GM12875 (cell line): Measurements from ENCODE around the gene CCDC174.

Source experiments
- H3K4me3 ChIP-seq: one replicate; pipeline ENCODE4 v1.5.1; 2011; ENCODE audit warnings: low read depth, low read length, control low read depth
- CTCF ChIP-seq: IDR thresholded peaks from 2 replicates; pipeline ENCODE4 v1.5.1; 2011; ENCODE audit warnings: low read depth, mild to moderate bottlenecking, control low read depth, inconsistent platforms, low read length, moderate library complexity, borderline replicate concordance; ENCODE audit not compliant: insufficient read depth

Gene CCDC174

GRCh38 chr3:14617508-14618023, 34.0 kb upstream of the CCDC174 start:
- no peak for TF ChIP-seq CTCF

GRCh38 chr3:14619605-14620004, 32.0 kb upstream of the CCDC174 start:
- no peak for TF ChIP-seq CTCF

More at GRCh38 chr3:14617508-14618023, 34.0 kb upstream of the CCDC174 start:
- no peak overlapping the region for H3K4me3 ChIP-seq

GRCh38 chr3:14620512-14620911, 31.1 kb upstream of the CCDC174 start:
- no peak overlapping the region for H3K4me3 ChIP-seq
- no peak for TF ChIP-seq CTCF

More at GRCh38 chr3:14619605-14620004, 32.0 kb upstream of the CCDC174 start:
- no peak overlapping the region for H3K4me3 ChIP-seq

GRCh38 chr3:14621093-14621492, 30.5 kb upstream of the CCDC174 start:
- TF ChIP-seq CTCF = no peak
- H3K4me3 ChIP-seq = no peak overlapping the region

GRCh38 chr3:14622368-14622767, 29.2 kb upstream of the CCDC174 start:
- no peak for TF ChIP-seq CTCF
- no peak overlapping the region for H3K4me3 ChIP-seq

- no peak for TF ChIP-seq CTCF
- no peak overlapping the region for H3K4me3 ChIP-seq
These were observed 28.0 kb upstream of the CCDC174 start for GRCh38 chr3:14623569-14624051.

GRCh38 chr3:14624498-14624897, 27.1 kb upstream of the CCDC174 start:
- no peak for TF ChIP-seq CTCF
- H3K4me3 ChIP-seq = no peak overlapping the region
